GM12892 (cell line): Measurements from ENCODE around the gene CCDC33.

Source experiments
- POLR2A ChIP-seq: IDR thresholded peaks from 2 replicates; pipeline ENCODE4 v1.6.1; 2011; ENCODE audit warnings: low read depth, low read length, control low read depth
- POLR2AphosphoS5 ChIP-seq: IDR thresholded peaks from 2 replicates; pipeline ENCODE4 v1.6.1; 2011; ENCODE audit warnings: low read depth, low read length, control low read depth
- TAF1 ChIP-seq: IDR thresholded peaks from 2 replicates; pipeline ENCODE4 v1.6.1; 2011; ENCODE audit warnings: low read depth, mild to moderate bottlenecking, control low read depth, low read length, borderline replicate concordance

DNA sequence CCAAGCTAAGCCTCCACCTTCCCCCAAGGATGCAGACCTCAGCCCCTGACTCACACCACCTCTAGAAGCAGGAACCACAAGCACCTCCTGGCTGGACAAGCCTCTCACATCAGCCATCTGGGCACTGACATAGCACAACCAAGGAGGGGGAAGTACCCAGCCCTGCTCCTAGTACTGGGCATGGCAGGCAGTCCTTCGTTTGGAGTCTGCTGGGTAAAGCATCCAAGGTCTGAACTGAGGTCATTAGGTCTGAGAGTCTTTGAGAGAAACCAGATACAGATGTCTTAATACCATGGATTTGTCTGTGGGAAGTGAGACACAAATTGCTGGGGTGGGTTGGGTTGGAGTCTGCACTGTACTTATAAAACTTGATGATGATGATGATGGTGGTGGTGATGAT lies 61.8 kb downstream of the CCDC33 start:
- TF ChIP-seq POLR2A (no peak), POLR2AphosphoS5 (no peak), TAF1 (no peak)
